Measurements from ENCODE around the gene CYSLTR1.

- no peak for TF ChIP-seq FOXK2 (IDR thresholded peaks at IDR 0.05)
- TF ChIP-seq SUZ12 (IDR thresholded peaks at IDR 0.05): no peak
- TF ChIP-seq FOXM1 (IDR thresholded peaks at IDR 0.05; ENCODE audit: borderline replicate concordance): no peak
- TF ChIP-seq NFRKB (IDR thresholded peaks at IDR 0.05): no peak
- no peak for TF ChIP-seq ZNF384 (IDR thresholded peaks at IDR 0.05)
- TF ChIP-seq BHLHE40 (IDR thresholded peaks at IDR 0.05; ENCODE audit: borderline replicate concordance): no peak
- TF ChIP-seq SP1 (IDR thresholded peaks at IDR 0.05): no peak
- TF ChIP-seq HDGF (IDR thresholded peaks at IDR 0.05; ENCODE audit: borderline replicate concordance): no peak
- no peak for TF ChIP-seq TARDBP (IDR thresholded peaks at IDR 0.05)
- no peak for TF ChIP-seq FOXA1 (IDR thresholded peaks at IDR 0.05)
- TF ChIP-seq L3MBTL2 (conservative IDR thresholded peaks at IDR 0.05): no peak
- TF ChIP-seq CTBP1 (IDR thresholded peaks at IDR 0.05; ENCODE audit: borderline replicate concordance): no peak
Observed at GRCh38 chrX:78366576-78366975, 39.2 kb upstream of the CYSLTR1 start.

Measured in HEK293T (cell line).